Muscle layer of colon (tissue), 2 donors: ENCODE measurements around the gene SDC4.

Experiments used
- H3K27ac ChIP-seq: one replicate; pipeline ENCODE4 v1.7.0; 2013; ENCODE audit warnings: low read depth, mild to moderate bottlenecking, low read length, moderate library complexity
- H3K27me3 ChIP-seq, 2 donors: one replicate each; pipeline ENCODE4 v1.7.0; 2013; ENCODE audit warnings: low read length in 2 of 2, mild to moderate bottlenecking in 2 of 2; ENCODE audit not compliant: insufficient read depth in 2 of 2, control insufficient read depth in 1 of 2
- H3K36me3 ChIP-seq: one replicate; pipeline ENCODE4 v1.7.0; 2013; ENCODE audit warnings: mild to moderate bottlenecking, low read length; ENCODE audit not compliant: insufficient read depth
- H3K4me1 ChIP-seq: one replicate; pipeline ENCODE4 v1.7.0; 2013; ENCODE audit warnings: mild to moderate bottlenecking, low read length; ENCODE audit not compliant: insufficient read depth
- H3K4me3 ChIP-seq, 2 donors: one replicate each; pipeline ENCODE4 v1.7.0; 2013; ENCODE audit warnings: low read length in 2 of 2, low read depth in 1 of 2, mild to moderate bottlenecking in 1 of 2, moderate library complexity in 1 of 2
- H3K9ac ChIP-seq: one replicate; pipeline ENCODE4 v1.7.0; 2013; ENCODE audit warnings: low read length
- H3K9me3 ChIP-seq: one replicate; pipeline ENCODE4 v1.7.0; 2013; ENCODE audit warnings: mild to moderate bottlenecking, low read length
- donor health status: abdominal sarcoma.
- donor health status: Adenocarcinoma of cecum.

SDC4 gene

DNA sequence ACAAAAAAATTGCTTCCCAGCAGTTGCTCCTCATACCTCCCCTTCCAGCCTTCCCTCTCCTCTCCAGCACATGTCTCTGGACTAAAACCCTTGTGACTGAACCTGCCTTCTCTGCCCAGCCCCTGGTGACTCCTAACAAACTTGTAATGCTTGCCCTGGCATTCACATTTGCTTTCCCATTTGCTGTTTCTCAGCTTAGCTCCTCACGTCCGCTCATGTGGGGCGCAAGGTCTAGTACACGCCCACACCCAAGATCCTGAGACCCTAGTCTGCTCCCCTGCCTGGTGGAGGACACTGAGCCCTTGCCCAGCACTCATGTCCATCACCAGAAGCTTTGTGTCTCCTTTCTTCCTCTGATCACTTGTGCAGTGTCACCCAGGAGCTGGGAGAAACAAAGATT is 59.8 kb downstream of the SDC4 start:
- Histone ChIP-seq H3K27me3 (peaks cover 0 to 7% of the 10 kb centered on the region in 2 donors), H3K9me3 (no peaks in the 10 kb centered on the region), H3K4me1 (peaks cover 6% of the 10 kb centered on the region), H3K27ac (no peak overlapping the region), H3K36me3 (no peaks in the 10 kb centered on the region), H3K4me3 (no peak overlapping the region), H3K9ac (no peak overlapping the region)

DNA sequence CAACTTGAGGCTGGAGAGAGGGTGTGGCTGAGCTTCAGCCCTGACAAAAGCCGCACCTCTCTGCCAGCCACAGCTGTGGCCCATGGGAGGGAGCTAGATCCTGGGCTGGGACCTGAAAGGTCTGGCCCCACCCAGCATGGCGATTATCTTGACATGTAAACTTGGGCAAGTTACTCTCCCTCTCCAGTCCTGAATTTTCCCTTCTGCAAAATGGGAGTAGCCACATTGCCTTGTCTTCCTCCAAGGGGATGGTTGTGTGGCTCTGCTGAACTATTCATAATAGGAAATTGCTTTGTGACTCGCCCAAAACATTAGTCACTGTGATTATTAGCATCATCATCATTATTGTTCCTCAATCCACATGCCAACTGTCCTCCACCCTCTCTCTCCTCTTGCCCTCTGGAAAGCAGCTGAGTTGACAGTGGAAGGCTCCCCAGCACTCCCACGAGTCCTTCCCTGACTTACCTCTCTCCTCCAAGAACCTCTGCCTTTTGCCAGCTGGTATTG is 64.6 kb downstream of the SDC4 start:
- no peaks in the 10 kb centered on the region for H3K9me3 ChIP-seq
- H3K9ac ChIP-seq: no peak overlapping the region
- no peak overlapping the region for H3K27ac ChIP-seq
- H3K27me3 ChIP-seq: peaks cover 0 to 9% of the 10 kb centered on the region in 2 donors
- no peak overlapping the region for H3K4me3 ChIP-seq
- H3K4me1 ChIP-seq: no peaks in the 10 kb centered on the region
- H3K36me3 ChIP-seq: no peaks in the 10 kb centered on the region

DNA sequence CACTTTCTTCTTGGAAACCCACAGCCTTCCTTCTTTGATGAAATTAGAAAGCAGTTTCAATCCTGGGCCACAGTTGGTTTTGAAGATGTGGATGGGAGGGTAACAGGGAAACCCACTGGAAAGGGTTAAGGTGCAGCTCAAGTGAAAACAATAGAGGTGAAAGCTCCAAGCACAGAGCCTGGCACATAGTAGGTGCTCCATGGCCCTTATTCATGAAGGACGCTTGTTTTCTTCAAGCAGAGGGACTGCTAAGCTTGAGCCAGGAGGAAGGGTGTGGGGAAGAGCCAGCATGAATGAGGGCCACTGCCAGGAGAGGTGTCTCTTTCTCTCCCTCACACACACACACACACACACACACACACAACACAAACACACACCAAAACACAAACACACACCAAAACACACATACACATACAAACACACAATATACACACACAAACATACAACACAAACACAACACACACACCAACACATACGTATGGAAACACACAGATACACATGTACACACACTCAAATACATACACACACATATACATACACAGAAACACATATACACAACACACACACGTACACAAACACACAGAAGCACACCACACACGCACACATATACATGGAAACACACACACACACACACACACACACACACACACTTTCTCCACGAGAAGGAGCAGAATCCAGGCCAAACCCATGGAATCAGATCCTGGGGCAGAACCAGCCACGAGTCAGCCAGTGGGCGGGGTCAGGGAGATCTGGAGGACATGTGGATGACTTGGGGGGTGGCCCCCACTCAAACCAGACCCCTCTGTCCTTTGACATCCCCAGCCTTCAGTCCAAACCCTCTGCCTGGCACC is 65.3 kb downstream of the SDC4 start:
- Histone ChIP-seq H3K27me3 (peaks cover 0 to 9% of the 10 kb centered on the region in 2 donors), H3K4me3 (no peak overlapping the region), H3K4me1 (no peaks in the 10 kb centered on the region), H3K36me3 (no peaks in the 10 kb centered on the region), H3K9me3 (no peaks in the 10 kb centered on the region), H3K27ac (no peak overlapping the region), H3K9ac (no peak overlapping the region)

DNA sequence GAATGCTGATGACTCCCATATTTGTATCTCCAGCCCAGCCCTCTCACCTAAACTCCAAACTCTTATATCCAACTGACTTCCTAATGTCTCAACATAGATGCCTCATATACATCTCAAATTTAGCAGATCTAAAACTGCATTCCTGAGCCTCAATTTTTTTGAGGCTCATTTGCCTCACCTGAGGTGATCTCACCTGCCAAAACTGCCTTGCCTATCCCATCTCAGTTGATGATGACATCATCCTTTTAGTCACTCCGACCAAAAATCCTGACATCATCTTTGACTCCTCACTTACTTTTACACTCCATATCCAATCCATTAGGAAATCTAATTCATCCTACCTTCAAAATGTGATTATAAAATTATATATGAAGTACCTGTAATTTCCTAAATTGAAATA is 68.2 kb downstream of the SDC4 start:
- Histone ChIP-seq H3K27me3 (peaks cover 0 to 9% of the 10 kb centered on the region in 2 donors), H3K4me1 (no peaks in the 10 kb centered on the region), H3K4me3 (no peak overlapping the region), H3K9me3 (no peaks in the 10 kb centered on the region), H3K36me3 (no peaks in the 10 kb centered on the region), H3K27ac (no peak overlapping the region), H3K9ac (no peak overlapping the region)

- H3K4me3 ChIP-seq: no peak overlapping the region
- H3K36me3 ChIP-seq: no peaks in the 10 kb centered on the region
- no peak overlapping the region for H3K27ac ChIP-seq
- peaks cover 0 to 1% of the 10 kb centered on the region in 2 donors for H3K27me3 ChIP-seq
- H3K9me3 ChIP-seq: no peaks in the 10 kb centered on the region
- no peaks in the 10 kb centered on the region for H3K4me1 ChIP-seq
- H3K9ac ChIP-seq: no peak overlapping the region
These were observed 72.9 kb downstream of the SDC4 start for GRCh38 chr20:45275338-45275737.
